ENCODE data around the gene DNAJB14.
A peak's percentile ranks its signal among the peaks of the same experiment; 100 is the strongest.

DNA sequence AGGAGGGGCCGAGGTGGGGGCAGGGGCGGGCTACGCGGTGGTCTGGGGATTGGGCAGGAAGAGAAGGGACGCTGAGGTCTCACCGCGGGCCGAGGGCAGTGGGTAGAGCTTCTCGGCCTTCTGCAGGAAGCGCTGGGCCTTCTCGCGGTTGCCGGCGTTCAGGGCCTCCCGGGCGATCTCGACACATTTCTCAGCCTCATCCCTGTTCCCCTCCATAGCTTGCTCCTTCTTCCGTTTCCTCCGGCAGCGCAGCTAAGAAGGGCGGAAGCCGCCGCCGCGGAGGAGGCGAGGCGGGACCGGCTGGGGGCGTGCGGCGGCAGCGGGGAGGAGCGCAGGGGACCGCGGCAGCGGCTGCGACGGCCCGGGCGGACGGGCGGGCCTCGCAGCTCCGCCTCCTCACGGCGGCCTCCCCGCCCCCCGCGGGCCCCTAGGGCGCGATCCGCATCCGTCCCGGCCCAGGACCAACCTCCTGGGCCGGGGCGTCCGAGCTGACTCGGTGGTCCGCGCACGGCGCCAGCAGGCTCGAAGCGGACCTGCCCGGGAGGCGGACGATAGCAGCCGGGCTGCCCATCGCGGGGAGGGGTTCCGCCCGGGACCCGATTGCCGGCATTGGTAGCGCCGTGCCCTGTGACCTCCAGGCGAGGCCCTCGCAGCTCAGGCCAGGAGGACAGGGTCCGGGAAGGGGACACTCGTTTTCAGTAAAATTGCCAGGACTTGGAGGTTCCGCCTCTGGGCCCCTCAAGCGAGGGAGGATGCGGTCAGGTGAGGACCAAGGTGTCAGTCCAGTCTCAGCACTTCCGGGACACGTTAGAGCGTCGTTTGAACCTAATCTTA is at the start of gene DNAJB14:
- TF ChIP-seq, protein P1, sequence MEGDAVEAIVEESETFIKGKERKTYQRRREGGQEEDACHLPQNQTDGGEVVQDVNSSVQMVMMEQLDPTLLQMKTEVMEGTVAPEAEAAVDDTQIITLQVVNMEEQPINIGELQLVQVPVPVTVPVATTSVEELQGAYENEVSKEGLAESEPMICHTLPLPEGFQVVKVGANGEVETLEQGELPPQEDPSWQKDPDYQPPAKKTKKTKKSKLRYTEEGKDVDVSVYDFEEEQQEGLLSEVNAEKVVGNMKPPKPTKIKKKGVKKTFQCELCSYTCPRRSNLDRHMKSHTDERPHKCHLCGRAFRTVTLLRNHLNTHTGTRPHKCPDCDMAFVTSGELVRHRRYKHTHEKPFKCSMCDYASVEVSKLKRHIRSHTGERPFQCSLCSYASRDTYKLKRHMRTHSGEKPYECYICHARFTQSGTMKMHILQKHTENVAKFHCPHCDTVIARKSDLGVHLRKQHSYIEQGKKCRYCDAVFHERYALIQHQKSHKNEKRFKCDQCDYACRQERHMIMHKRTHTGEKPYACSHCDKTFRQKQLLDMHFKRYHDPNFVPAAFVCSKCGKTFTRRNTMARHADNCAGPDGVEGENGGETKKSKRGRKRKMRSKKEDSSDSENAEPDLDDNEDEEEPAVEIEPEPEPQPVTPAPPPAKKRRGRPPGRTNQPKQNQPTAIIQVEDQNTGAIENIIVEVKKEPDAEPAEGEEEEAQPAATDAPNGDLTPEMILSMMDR (IDR thresholded peaks at IDR 0.05): peak in 3 of 6 experiments; percentile 39 to 54 (median 50)
- TF ChIP-seq EP300 (IDR thresholded peaks at IDR 0.05) (no peak), POLR2A (IDR thresholded peaks at IDR 0.05) (peak in 2 of 4 donors; percentile 40 to 71), POLR2AphosphoS5 (IDR thresholded peaks at IDR 0.05) (peak; percentile 51 to 85)

Data from upper lobe of left lung (tissue), 4 donors.